ENCODE results near the gene VAT1.
"Not testable (repeated sequence)": the region's sequence is repeated elsewhere in the genome, so short reads cannot be mapped to it uniquely, and the experiment has no call there.

The VAT1 gene

GRCh38 chr17:43014649-43015542 is 7.3 kb downstream of the VAT1 start:
- Histone ChIP-seq H3K27me3 (replicated peaks; ENCODE audit: control insufficient read depth, insufficient read depth, low read length) (no peaks in the 10 kb centered on the region), H3K4me1 (ENCODE audit: control insufficient read depth, insufficient read depth, low read length) (peaks cover 55% of the 10 kb centered on the region), H3K9ac (ENCODE audit: low read length) (peak overlapping the region; percentile 20), H3K4me3 (ENCODE audit: low read length) (no peak overlapping the region), H3K36me3 (ENCODE audit: control insufficient read depth, insufficient read depth, low read length, severe bottlenecking) (peaks cover 54% of the 10 kb centered on the region), H3K9me3 (ENCODE audit: control insufficient read depth, low read length) (no peaks in the 10 kb centered on the region)
- no peak for DNase-seq (ENCODE audit: low read depth)

- Histone ChIP-seq H3K4me3 (ENCODE audit: low read length) (no peak overlapping the region), H3K36me3 (ENCODE audit: control insufficient read depth, insufficient read depth, low read length, severe bottlenecking) (peaks cover 54% of the 10 kb centered on the region), H3K4me1 (ENCODE audit: control insufficient read depth, insufficient read depth, low read length) (peaks cover 47% of the 10 kb centered on the region), H3K9ac (ENCODE audit: low read length) (no peak overlapping the region), H3K9me3 (ENCODE audit: control insufficient read depth, low read length) (no peaks in the 10 kb centered on the region), H3K27me3 (replicated peaks; ENCODE audit: control insufficient read depth, insufficient read depth, low read length) (no peaks in the 10 kb centered on the region)
- DNase-seq (ENCODE audit: low read depth): no peak
Observed at GRCh38 chr17:43014020-43014648, 8.1 kb downstream of the VAT1 start.

- no peak overlapping the region for H3K9ac ChIP-seq (ENCODE audit: low read length)
- peaks cover 39% of the 10 kb centered on the region for H3K4me1 ChIP-seq (ENCODE audit: control insufficient read depth, insufficient read depth, low read length)
- no peaks in the 10 kb centered on the region for H3K9me3 ChIP-seq (ENCODE audit: control insufficient read depth, low read length)
- DNase-seq (ENCODE audit: low read depth): no peak
- H3K27me3 ChIP-seq (replicated peaks; ENCODE audit: control insufficient read depth, insufficient read depth, low read length): no peaks in the 10 kb centered on the region
- H3K4me3 ChIP-seq (ENCODE audit: low read length): no peak overlapping the region
- peaks cover 49% of the 10 kb centered on the region for H3K36me3 ChIP-seq (ENCODE audit: control insufficient read depth, insufficient read depth, low read length, severe bottlenecking)
Observed at GRCh38 chr17:43013296-43013695, 8.9 kb downstream of the VAT1 start.

GRCh38 chr17:43011728-43012472 is 10.3 kb downstream of the VAT1 start:
- peaks cover 38% of the 10 kb centered on the region for H3K36me3 ChIP-seq (ENCODE audit: control insufficient read depth, insufficient read depth, low read length, severe bottlenecking)
- no peak for DNase-seq (ENCODE audit: low read depth)
- peaks cover 35% of the 10 kb centered on the region for H3K4me1 ChIP-seq (ENCODE audit: control insufficient read depth, insufficient read depth, low read length)
- no peaks in the 10 kb centered on the region for H3K9me3 ChIP-seq (ENCODE audit: control insufficient read depth, low read length)
- H3K9ac ChIP-seq (ENCODE audit: low read length): peak overlapping the region; percentile 41
- H3K27me3 ChIP-seq (replicated peaks; ENCODE audit: control insufficient read depth, insufficient read depth, low read length): no peaks in the 10 kb centered on the region
- H3K4me3 ChIP-seq (ENCODE audit: low read length): peak overlapping the region; percentile 11

- no peaks in the 10 kb centered on the region for H3K27me3 ChIP-seq (replicated peaks; ENCODE audit: control insufficient read depth, insufficient read depth, low read length)
- H3K9ac ChIP-seq (ENCODE audit: low read length): no peak overlapping the region
- no peak overlapping the region for H3K4me3 ChIP-seq (ENCODE audit: low read length)
- H3K9me3 ChIP-seq (ENCODE audit: control insufficient read depth, low read length): no peaks in the 10 kb centered on the region
- H3K4me1 ChIP-seq (ENCODE audit: control insufficient read depth, insufficient read depth, low read length): peaks cover 33% of the 10 kb centered on the region
- H3K36me3 ChIP-seq (ENCODE audit: control insufficient read depth, insufficient read depth, low read length, severe bottlenecking): peaks cover 27% of the 10 kb centered on the region
- no peak for DNase-seq (ENCODE audit: low read depth)
Observed at GRCh38 chr17:43010667-43011308, 11.4 kb downstream of the VAT1 start.

GRCh38 chr17:43006639-43007551 is 15.3 kb downstream of the VAT1 start, which contains the start of gene IFI35:
TSS of gene IFI35 (plus strand) at chr17:43006784. CDS start at chr17:43006948, 164 bp downstream.
- Histone ChIP-seq H3K9me3 (ENCODE audit: control insufficient read depth, low read length) (no peaks in the 10 kb centered on the region), H3K4me1 (ENCODE audit: control insufficient read depth, insufficient read depth, low read length) (peaks cover 23% of the 10 kb centered on the region), H3K36me3 (ENCODE audit: control insufficient read depth, insufficient read depth, low read length, severe bottlenecking) (peaks cover 18% of the 10 kb centered on the region), H3K27me3 (replicated peaks; ENCODE audit: control insufficient read depth, insufficient read depth, low read length) (no peaks in the 10 kb centered on the region), H3K4me3 (ENCODE audit: low read length) (peak within 1 kb of the TSS; percentile 99), H3K9ac (ENCODE audit: low read length) (peak within 1 kb of the TSS; percentile 99)
- peak; percentile 91 for DNase-seq (ENCODE audit: low read depth)

- H3K27me3 ChIP-seq (replicated peaks; ENCODE audit: control insufficient read depth, insufficient read depth, low read length): no peaks in the 10 kb centered on the region
- no peak overlapping the region for H3K9ac ChIP-seq (ENCODE audit: low read length)
- H3K9me3 ChIP-seq (ENCODE audit: control insufficient read depth, low read length): no peaks in the 10 kb centered on the region
- H3K36me3 ChIP-seq (ENCODE audit: control insufficient read depth, insufficient read depth, low read length, severe bottlenecking): peaks cover 42% of the 10 kb centered on the region
- peaks cover 43% of the 10 kb centered on the region for H3K4me1 ChIP-seq (ENCODE audit: control insufficient read depth, insufficient read depth, low read length)
- DNase-seq (ENCODE audit: low read depth): no peak
- no peak overlapping the region for H3K4me3 ChIP-seq (ENCODE audit: low read length)
Observed at GRCh38 chr17:43003542-43004172, 18.5 kb downstream of the VAT1 start.

- peaks cover 44% of the 10 kb centered on the region for H3K4me1 ChIP-seq (ENCODE audit: control insufficient read depth, insufficient read depth, low read length)
- H3K36me3 ChIP-seq (ENCODE audit: control insufficient read depth, insufficient read depth, low read length, severe bottlenecking): peaks cover 42% of the 10 kb centered on the region
- not testable (repeated sequence) for DNase-seq (ENCODE audit: low read depth); H3K9me3 ChIP-seq (ENCODE audit: control insufficient read depth, low read length); H3K27me3 ChIP-seq (replicated peaks; ENCODE audit: control insufficient read depth, insufficient read depth, low read length)
- H3K4me3 ChIP-seq (ENCODE audit: low read length): peak overlapping the region; percentile 19
- H3K9ac ChIP-seq (ENCODE audit: low read length): peak overlapping the region; percentile 47
Observed at GRCh38 chr17:43000894-43001293, 21.3 kb downstream of the VAT1 start.

GRCh38 chr17:42999003-42999525 is 23.1 kb downstream of the VAT1 start:
- Histone ChIP-seq H3K27me3 (replicated peaks; ENCODE audit: control insufficient read depth, insufficient read depth, low read length) (no peaks in the 10 kb centered on the region), H3K4me1 (ENCODE audit: control insufficient read depth, insufficient read depth, low read length) (peaks cover 44% of the 10 kb centered on the region), H3K36me3 (ENCODE audit: control insufficient read depth, insufficient read depth, low read length, severe bottlenecking) (peaks cover 50% of the 10 kb centered on the region), H3K4me3 (ENCODE audit: low read length) (peak overlapping the region; percentile 98), H3K9ac (ENCODE audit: low read length) (peak overlapping the region; percentile 99), H3K9me3 (ENCODE audit: control insufficient read depth, low read length) (no peaks in the 10 kb centered on the region)
- DNase-seq (ENCODE audit: low read depth): peak; percentile 19
